Caco-2 (cell line): ENCODE data around the gene FAM217B. TPM values are rescaled to one million over a fixed set of nuclear protein-coding genes. Genes with fewer than 3 reads are reported as not detected.

Experiments used
- BruUV-seq: library from RNA; stranded (reverse); fragments of 400-500 nt; replicated peaks from 2 replicates; lab custom pipeline; 2021; lab: Mats Ljungman, UMichigan
- CTCF ChIA-PET: fragments of 300-600 bp; sonication (Branson Sonifier 250); formaldehyde crosslinking; loops from one replicate; lab custom pipeline; 2022; ENCODE audit warnings: antibody characterized with exemption; lab: Charles Lee
- POLR2A ChIA-PET: fragments of 300-600 bp; sonication (Branson Sonifier 250); formaldehyde crosslinking; loops from one replicate; lab custom pipeline; 2022; ENCODE audit warnings: antibody characterized with exemption; lab: Charles Lee
- DNase-seq, 2 experiments: peaks; one replicate each; pipeline versions ENCODE4 v3.0.0 to v3.0.0-alpha.2; 2020 to 2022
- H3K27me3 ChIP-seq: replicated peaks from 2 replicates; pipeline ENCODE4 v1.6.0; 2011; ENCODE audit warnings: low read length; ENCODE audit not compliant: control insufficient read depth, insufficient read depth
- H3K36me3 ChIP-seq: 2 replicates; pipeline ENCODE4 v1.5.1; 2011; ENCODE audit warnings: low read length; ENCODE audit not compliant: control insufficient read depth, insufficient read depth
- H3K4me1 ChIP-seq: fragments of 250-450 bp; sonication (Bioruptor Pico); 2 replicates; pipeline ENCODE4 v1.5.1; 2020; ENCODE audit warnings: mild to moderate bottlenecking
- H3K4me3 ChIP-seq: 2 replicates; pipeline ENCODE4 v1.5.1; 2011; ENCODE audit warnings: low read depth, mild to moderate bottlenecking, control low read depth, low read length
- H3K9me3 ChIP-seq: fragments of 250-450 bp; sonication (Bioruptor Pico); 2 replicates; pipeline ENCODE4 v1.5.1; 2020; ENCODE audit warnings: mild to moderate bottlenecking, moderate library complexity
- H3K27ac Mint-ChIP-seq: one replicate; pipeline ENCODE4 v1.8.0; 2022; ENCODE audit warnings: mixed read lengths; ENCODE audit not compliant: unreplicated experiment
- H3K27me3 Mint-ChIP-seq: one replicate; pipeline ENCODE4 v1.8.0; 2022; ENCODE audit warnings: mixed read lengths; ENCODE audit not compliant: insufficient read depth, unreplicated experiment
- H3K36me3 Mint-ChIP-seq: one replicate; pipeline ENCODE4 v1.8.0; 2022; ENCODE audit warnings: mild to moderate bottlenecking, mixed read lengths; ENCODE audit not compliant: insufficient read depth, unreplicated experiment
- H3K4me1 Mint-ChIP-seq: one replicate; pipeline ENCODE4 v1.8.0; 2022; ENCODE audit warnings: low read depth, mixed read lengths; ENCODE audit not compliant: unreplicated experiment
- H3K4me3 Mint-ChIP-seq: one replicate; pipeline ENCODE4 v1.8.0; 2022; ENCODE audit warnings: mild to moderate bottlenecking, moderate library complexity, mixed read lengths; ENCODE audit not compliant: unreplicated experiment
- H3K9me3 Mint-ChIP-seq: one replicate; pipeline ENCODE4 v1.8.0; 2022; ENCODE audit warnings: mixed read lengths; ENCODE audit not compliant: unreplicated experiment
- intact Hi-C: fragments of 100-400 bp; cut with micrococcal nuclease; formaldehyde crosslinking; loops from one replicate; pipeline ENCODE4 v1.10.0; 2022; ENCODE audit not compliant: unreplicated experiment
- total RNA-seq: library from RNA; stranded (reverse); gene quantifications from 2 replicates; pipeline ENCODE4 v1.2.3, GENCODE V29; 2022
- TF ChIP-seq, protein P1 (sequence below), 2 experiments: fragments of 200-600 bp in 1 of 2; IDR thresholded peaks; 1 replicate in 1 of 2; 2 replicates in 1 of 2; pipeline versions ENCODE4 v1.5.1 to v1.8.0; 2011 to 2022; ENCODE audit warnings: antibody characterized with exemption in 1 of 2, control low read depth in 1 of 2, inconsistent platforms in 1 of 2, low read depth in 1 of 2, low read length in 1 of 2, mild to moderate bottlenecking in 1 of 2, moderate library complexity in 1 of 2; ENCODE audit not compliant: insufficient read depth in 1 of 2, severe bottlenecking in 1 of 2, unreplicated experiment in 1 of 2

FAM217B gene
- total RNA-seq, 1 experiment from 2014 or later, result 65.3 TPM

DNA sequence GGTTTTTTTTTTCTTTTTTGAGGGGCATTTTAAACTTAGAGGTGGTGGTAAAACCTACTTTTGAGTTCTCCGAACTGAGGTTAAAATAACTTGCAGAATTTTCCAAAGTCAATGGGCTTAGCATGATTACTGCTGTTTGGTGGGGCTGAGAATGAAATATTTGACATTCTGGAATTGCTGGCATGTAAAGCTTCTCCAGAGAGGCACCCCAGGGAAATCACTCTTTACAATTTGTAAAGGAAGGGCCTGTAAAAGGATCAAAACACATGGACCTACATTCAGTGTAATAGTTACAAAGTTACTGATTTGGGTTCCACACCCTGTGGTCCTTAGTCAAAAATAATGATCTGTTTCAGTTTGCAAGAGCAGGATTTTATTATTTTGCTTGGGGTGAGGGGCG lies 5.5 kb downstream of the FAM217B start:
- peaks cover 43% of the 10 kb centered on the region for H3K36me3 Mint-ChIP-seq

GRCh38 chr20:59947376-59947775 lies 7.2 kb downstream of the FAM217B start:
- intact Hi-C loops, result loop anchor here (5.0 to 10.0 kb wide), 2 partner anchors 40 to 417 kb away; no protein-coding TSS in a partner anchor
- CTCF ChIA-PET, result interaction anchor here (1.2 to 1.6 kb wide), 2 partner anchors 8 to 13 kb away, joined by 3 to 4 read pairs; partner anchors contain the start of gene SYCP2
- H3K27ac Mint-ChIP-seq, result no peak overlapping the region
- TF ChIP-seq, protein P1, sequence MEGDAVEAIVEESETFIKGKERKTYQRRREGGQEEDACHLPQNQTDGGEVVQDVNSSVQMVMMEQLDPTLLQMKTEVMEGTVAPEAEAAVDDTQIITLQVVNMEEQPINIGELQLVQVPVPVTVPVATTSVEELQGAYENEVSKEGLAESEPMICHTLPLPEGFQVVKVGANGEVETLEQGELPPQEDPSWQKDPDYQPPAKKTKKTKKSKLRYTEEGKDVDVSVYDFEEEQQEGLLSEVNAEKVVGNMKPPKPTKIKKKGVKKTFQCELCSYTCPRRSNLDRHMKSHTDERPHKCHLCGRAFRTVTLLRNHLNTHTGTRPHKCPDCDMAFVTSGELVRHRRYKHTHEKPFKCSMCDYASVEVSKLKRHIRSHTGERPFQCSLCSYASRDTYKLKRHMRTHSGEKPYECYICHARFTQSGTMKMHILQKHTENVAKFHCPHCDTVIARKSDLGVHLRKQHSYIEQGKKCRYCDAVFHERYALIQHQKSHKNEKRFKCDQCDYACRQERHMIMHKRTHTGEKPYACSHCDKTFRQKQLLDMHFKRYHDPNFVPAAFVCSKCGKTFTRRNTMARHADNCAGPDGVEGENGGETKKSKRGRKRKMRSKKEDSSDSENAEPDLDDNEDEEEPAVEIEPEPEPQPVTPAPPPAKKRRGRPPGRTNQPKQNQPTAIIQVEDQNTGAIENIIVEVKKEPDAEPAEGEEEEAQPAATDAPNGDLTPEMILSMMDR (IDR thresholded peaks at IDR 0.05; ENCODE audit: insufficient read depth in 1 of 2, low read depth in 1 of 2, low read length in 1 of 2, severe bottlenecking in 1 of 2, unreplicated experiment in 1 of 2), result no peak
- H3K36me3 Mint-ChIP-seq, result peaks cover 34% of the 10 kb centered on the region
- Histone ChIP-seq H3K4me3 (no peak overlapping the region), H3K9me3 (no peaks in the 10 kb centered on the region), H3K27me3 (no peaks in the 10 kb centered on the region), H3K36me3 (no peaks in the 10 kb centered on the region; the same call in 1 of the 2 replicates), H3K4me1 (no peaks in the 10 kb centered on the region)
- POLR2A ChIA-PET, result no interaction called here
- no peaks in the 10 kb centered on the region for H3K27me3 Mint-ChIP-seq
- H3K9me3 Mint-ChIP-seq, result no peaks in the 10 kb centered on the region
- no TSS peak for BruUV-seq
- peaks cover 7% of the 10 kb centered on the region for H3K4me1 Mint-ChIP-seq
- no peak overlapping the region for H3K4me3 Mint-ChIP-seq
- no peak for DNase-seq

More for the DNA sequence above, 5.5 kb downstream of the FAM217B start:
- Mint-ChIP-seq H3K27me3 (no peaks in the 10 kb centered on the region), H3K27ac (no peak overlapping the region), H3K9me3 (no peaks in the 10 kb centered on the region), H3K4me1 (peaks cover 19% of the 10 kb centered on the region), H3K4me3 (no peak overlapping the region)
- Histone ChIP-seq H3K4me3 (no peak overlapping the region), H3K4me1 (peaks cover 9% of the 10 kb centered on the region; the same call in 1 of the 2 replicates), H3K27me3 (no peaks in the 10 kb centered on the region), H3K9me3 (no peaks in the 10 kb centered on the region), H3K36me3 (no peaks in the 10 kb centered on the region; the same call in 1 of the 2 replicates)
- intact Hi-C loops, result loop anchor here (5.0 to 10.0 kb wide), 2 partner anchors 42 to 419 kb away; no protein-coding TSS in a partner anchor
- TF ChIP-seq, protein P1 (IDR thresholded peaks at IDR 0.05; ENCODE audit: insufficient read depth in 1 of 2, low read depth in 1 of 2, low read length in 1 of 2, severe bottlenecking in 1 of 2, unreplicated experiment in 1 of 2), result no peak
- DNase-seq, result no peak
- ChIA-PET CTCF (interaction anchor here (0.6 to 2.9 kb wide), 4 partner anchors 9 to 112 kb away, joined by 3 to 12 read pairs (median 6); partner anchors contain the start of gene SYCP2), POLR2A (interaction anchor here (0.7 to 1.6 kb wide), 2 partner anchors 13 to 20 kb away, joined by 3 to 4 read pairs; no protein-coding TSS in a partner anchor)
- no TSS peak for BruUV-seq

DNA sequence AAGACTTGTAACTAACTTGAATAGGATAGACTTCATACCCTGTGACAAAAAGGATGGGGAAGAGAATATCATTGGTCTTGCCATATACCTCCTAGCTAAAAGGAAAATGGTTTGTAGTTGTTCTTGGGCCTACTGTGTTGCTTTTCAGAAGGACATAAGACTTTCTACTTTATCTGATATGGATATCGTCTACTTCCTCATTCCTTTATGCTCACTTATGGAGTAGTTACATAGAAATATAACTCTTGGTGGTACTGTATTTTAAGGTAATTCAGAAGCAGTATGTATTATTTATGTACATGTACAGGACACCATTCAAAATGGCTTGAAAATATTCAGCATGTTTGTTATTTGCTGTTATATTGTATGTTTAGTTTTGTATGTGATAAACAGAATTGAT lies 8.0 kb downstream of the FAM217B start:
- TF ChIP-seq, protein P1 (IDR thresholded peaks at IDR 0.05; ENCODE audit: insufficient read depth in 1 of 2, low read depth in 1 of 2, low read length in 1 of 2, severe bottlenecking in 1 of 2, unreplicated experiment in 1 of 2), result no peak
- no peaks in the 10 kb centered on the region for H3K9me3 Mint-ChIP-seq
- ChIA-PET POLR2A (no interaction called here), CTCF (interaction anchor here (0.7 to 1.0 kb wide), 3 partner anchors 8 to 102 kb away, joined by 7 to 10 read pairs (median 10); partner anchors contain the start of genes FAM217B and PPP1R3D)
- H3K4me1 Mint-ChIP-seq, result peaks cover 7% of the 10 kb centered on the region
- intact Hi-C loops, result loop anchor here (5.0 to 10.0 kb wide), 2 partner anchors 39 to 417 kb away; no protein-coding TSS in a partner anchor
- Histone ChIP-seq H3K27me3 (no peaks in the 10 kb centered on the region), H3K9me3 (no peaks in the 10 kb centered on the region), H3K36me3 (no peaks in the 10 kb centered on the region; the same call in 1 of the 2 replicates), H3K4me3 (no peak overlapping the region), H3K4me1 (no peaks in the 10 kb centered on the region)
- H3K27me3 Mint-ChIP-seq, result no peaks in the 10 kb centered on the region
- no peak for DNase-seq
- H3K36me3 Mint-ChIP-seq, result peaks cover 34% of the 10 kb centered on the region
- BruUV-seq, result no TSS peak
- H3K27ac Mint-ChIP-seq, result no peak overlapping the region
- H3K4me3 Mint-ChIP-seq, result no peak overlapping the region
